NCI-H1417 (cell line): ENCODE data around the gene SERPINA1.

Source experiments
- DNase-seq, 3 experiments: peaks; one replicate each; lab custom pipeline; 2025; lab: John Stamatoyannopoulos, UW

The SERPINA1 gene

DNA sequence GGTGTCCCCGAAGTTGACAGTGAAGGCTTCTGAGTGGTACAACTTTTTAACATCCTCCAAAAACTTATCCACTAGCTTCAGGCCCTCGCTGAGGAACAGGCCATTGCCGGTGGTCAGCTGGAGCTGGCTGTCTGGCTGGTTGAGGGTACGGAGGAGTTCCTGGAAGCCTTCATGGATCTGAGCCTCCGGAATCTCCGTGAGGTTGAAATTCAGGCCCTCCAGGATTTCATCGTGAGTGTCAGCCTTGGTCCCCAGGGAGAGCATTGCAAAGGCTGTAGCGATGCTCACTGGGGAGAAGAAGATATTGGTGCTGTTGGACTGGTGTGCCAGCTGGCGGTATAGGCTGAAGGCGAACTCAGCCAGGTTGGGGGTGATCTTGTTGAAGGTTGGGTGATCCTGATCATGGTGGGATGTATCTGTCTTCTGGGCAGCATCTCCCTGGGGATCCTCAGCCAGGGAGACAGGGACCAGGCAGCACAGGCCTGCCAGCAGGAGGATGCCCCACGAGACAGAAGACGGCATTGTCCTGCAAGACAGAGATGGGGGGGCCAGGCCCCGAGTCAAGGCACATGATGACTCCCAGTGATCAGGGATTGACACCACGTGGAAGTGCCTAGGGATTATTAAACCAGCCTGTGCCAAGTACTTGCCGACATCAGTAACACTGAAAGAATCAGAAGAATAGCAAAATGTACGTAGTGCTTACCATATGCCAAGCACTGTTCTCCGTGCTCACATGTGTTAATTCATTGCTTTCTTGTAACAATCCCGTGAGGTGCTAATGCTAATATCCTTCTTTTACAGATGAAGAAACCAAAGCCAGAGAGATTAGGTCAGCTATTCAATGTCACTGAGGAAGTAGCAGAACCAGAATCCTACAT lies 5.4 kb downstream of the SERPINA1 start:
- no peak for DNase-seq

DNA sequence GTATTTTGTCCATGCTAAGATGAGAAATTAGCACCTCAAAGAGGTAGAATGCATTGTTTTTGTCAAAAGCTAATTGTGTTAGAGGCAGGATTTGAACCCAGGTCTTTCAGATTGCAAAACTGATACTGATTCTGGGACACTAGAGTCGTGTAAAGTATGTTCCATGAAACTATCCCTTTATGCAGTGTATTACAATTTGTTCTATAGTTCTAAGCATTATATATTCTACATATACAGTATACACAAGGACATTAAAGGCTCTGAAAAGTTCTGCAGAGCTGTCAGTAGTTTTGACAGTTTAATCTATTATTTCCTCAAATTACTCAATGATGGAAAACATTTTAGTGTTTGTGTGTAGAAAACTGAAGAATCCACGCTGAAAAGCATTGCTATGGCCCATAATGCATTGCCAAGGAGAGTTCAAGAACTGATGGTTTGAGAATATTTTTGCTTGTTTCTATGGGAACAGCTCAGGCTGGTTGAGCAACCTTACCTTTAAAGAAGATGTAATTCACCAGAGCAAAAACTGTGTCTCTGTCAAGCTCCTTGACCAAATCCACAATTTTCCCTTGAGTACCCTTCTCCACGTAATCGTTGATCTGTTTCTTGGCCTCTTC lies 6.2 kb downstream of the SERPINA1 start:
- no peak for DNase-seq

GRCh38 chr14:94381149-94382030 lies 7.0 kb downstream of the SERPINA1 start:
- no peak for DNase-seq

DNA sequence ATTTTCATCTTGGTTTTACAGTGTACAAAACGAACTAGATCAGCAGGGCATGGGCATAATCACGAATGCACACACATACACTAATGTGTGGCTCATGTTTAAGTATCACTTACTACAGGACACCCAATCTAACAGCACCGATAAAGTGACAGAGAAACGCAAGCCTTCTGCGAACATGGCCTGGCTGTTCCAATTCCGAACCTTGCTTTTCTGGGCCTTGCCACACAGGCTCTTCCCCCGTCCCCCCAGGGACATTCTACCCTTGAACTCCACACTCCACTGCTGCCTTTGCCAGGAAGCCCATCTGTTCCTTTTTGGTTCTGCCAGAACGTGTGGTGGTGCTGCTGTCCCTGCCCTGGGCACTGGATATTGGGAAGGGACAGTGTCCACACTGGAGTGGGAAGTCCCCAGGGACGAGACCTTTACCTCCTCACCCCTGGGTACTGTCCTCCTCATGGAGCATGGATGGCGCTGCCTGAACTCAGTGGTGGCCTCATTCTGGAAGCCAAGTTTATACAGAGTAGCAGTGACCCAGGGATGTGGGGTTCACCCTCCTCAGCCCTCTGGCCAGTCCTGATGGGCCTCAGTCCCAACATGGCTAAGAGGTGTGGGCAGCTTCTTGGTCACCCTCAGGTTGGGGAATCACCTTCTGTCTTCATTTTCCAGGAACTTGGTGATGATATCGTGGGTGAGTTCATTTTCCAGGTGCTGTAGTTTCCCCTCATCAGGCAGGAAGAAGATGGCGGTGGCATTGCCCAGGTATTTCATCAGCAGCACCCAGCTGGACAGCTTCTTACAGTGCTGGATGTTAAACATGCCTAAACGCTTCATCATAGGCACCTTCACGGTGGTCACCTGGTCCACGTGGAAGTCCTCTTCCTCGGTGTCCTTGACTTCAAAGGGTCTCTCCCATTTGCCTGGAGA lies 7.9 kb downstream of the SERPINA1 start:
- DNase-seq = no peak

GRCh38 chr14:94379291-94380224 lies 8.8 kb downstream of the SERPINA1 start:
- no peak for DNase-seq

GRCh38 chr14:94378527-94379290 lies 9.7 kb downstream of the SERPINA1 start:
- no peak for DNase-seq

DNA sequence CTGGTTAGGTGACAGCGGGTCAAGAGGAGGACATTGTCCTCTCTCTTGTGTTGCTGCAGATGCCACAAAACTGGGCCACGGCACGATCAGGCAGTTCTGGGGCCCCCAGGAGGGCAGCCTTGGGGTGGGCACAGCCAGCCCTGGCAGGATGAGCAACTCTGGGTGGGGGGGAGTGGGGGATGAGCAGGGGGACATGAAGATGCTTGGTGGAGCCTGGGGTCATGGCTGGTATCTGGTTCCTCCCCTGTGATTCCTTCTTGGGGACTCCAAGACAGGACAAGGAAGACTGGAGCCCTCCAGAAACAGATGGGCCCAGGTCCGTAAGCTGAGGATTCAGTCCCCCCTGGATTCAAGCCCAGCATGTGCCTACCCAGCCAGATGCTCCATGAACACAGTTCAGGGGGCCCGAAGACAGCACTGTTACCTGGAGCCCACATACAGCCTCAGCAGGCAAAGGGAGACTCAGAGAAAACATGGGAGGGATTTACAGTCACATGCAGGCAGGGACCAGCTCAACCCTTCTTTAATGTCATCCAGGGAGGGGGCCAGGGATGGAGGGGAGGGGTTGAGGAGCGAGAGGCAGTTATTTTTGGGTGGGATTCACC lies 10.4 kb downstream of the SERPINA1 start:
- no peak for DNase-seq

- DNase-seq = no peak
These were observed 11.2 kb downstream of the SERPINA1 start for GRCh38 chr14:94376976-94377865.

DNA sequence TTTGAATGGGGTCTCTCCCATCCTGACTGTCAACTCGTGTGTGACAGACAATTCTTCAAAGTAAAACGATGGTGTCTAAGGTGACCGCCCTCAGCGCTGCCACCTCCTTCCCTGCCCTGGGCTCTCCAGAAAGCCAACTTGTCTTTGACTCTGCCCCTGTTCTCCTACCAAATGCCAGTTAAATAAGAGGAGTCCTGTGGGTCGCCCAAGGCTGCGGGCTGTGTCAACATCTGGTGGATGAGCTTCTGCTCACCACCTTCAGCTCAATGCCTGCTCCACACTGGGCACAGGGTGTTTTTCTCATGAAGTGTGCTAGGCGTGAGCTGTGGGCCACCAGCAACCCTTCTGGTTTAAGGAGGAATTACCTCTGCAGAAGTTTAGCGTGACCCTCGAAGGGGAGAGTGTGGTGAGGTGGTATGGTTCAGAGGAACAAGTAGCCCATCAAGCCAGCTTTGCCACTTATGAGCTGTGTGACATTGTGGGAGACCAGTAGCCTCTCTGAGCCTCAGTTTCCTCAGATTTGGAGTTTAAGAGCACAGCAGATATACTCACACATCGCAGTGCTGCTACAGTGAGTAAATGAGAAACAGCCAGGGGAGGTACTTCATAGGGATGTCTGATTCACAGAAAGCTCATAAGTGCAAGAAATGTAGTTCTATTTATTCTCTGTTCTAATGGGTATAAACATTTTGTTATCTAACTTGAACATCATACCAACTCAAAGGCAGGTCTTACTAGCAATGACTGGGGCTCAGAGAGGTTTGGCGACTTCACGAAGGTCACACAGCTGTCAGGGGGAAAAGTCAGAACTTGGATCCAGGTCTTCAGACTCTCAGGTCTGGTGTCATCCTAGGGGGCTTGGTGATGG lies 12.1 kb downstream of the SERPINA1 start:
- no peak for DNase-seq

- DNase-seq = no peak
These were observed 12.8 kb downstream of the SERPINA1 start for GRCh38 chr14:94375552-94376107.

GRCh38 chr14:94374749-94375260 lies 13.6 kb downstream of the SERPINA1 start:
- no peak for DNase-seq

DNA sequence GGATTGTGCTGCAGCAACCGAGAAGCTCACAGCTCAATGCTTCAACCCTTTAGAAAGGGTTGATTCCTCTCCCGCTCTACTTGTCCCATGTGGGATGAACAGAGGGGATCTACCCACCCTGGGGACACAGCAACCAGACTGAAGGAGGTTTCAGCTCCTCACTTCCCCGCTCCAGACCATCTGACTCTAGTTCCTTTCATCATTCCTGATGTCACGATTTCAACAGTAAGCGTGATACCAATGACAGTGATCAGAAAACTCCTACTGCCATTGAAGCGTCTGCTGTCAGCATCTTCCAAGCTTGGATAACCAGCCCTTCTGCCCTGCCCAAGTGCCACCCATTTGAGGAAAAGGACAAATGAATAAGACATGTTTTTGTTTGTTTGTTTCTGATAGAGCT lies 14.3 kb downstream of the SERPINA1 start:
- no peak for DNase-seq

DNA sequence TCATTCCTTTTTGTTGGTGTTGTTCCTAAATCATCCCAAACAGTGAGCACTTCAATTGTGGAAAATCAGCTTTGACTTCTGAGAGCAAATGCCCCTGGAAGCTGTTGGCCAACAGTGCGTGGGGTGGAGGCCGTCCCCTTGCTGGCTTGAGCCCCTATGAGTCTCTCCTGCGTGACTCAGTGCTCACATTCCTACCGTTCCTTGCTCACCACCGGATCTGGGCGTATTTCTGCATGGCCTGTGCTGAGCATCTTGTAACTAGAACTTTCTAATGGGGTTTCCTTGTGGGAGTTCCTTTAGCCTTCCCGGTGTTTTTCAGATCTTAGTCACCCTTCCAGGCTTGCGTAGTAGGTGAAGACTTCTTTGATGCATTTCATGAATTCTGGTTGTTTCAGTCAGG lies 14.7 kb downstream of the SERPINA1 start:
- no peak for DNase-seq

DNA sequence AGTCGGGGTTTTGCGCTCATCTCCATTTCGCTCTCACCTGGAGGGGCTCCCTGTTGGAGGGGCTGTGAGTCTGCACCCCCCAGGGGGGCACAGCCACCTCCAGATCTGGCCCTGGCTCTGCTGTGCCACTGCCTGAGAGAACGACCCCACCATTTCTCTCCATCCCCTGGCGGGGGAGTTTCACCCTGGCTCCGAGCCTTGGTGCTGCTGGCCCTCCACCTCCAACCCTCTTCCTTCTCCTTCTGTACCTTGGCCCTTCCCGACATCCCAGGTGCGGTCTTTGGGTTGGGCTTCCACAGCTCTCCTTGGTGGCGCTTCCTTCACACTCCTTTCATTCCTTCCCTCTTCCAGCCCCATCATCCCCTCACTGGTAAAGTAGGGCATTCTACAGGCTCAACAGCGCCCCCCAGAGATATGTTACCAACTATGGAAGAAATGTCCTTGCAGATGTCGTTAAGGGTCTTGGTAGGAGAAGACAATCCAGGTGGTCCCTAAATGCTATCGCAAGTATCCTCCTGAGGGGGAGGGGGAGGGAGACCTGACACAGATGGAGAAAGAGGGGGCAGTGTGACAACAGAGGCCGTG lies 16.3 kb downstream of the SERPINA1 start:
- no peak for DNase-seq

DNA sequence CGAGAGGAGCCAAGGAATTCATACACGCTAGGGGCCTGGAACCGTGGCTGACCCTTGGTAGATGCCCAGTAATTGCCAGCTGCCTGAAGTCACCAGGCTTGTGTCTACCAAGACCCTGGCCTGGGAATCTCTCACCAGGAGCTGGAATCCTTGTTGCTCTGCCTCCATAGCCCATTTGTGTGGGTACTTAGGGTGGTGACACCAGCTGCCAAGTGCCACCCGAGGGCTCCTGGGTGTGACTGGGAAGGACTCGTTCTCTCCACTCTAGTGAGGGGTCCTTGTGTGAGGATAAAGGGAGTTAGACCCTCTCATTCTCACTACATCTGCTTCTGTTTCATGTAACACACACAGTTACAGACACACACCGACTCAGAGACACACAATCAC lies 17.9 kb downstream of the SERPINA1 start:
- no peak for DNase-seq
